Measurements from ENCODE around the gene FBLN5. TPM values are rescaled to one million over a fixed set of nuclear protein-coding genes. Genes with fewer than 3 reads are reported as not detected.

Gene FBLN5
- total RNA-seq = 1 to 10 TPM; 3.0 to 5.6 TPM

- peak within 1 kb of the TSS; percentile 86 to 88 for H3K4me3 Mint-ChIP-seq
- peaks cover 21% of the 10 kb centered on the region for H3K4me1 Mint-ChIP-seq (ENCODE audit: low read depth)
- H3K27ac Mint-ChIP-seq = no peak within 1 kb of the TSS
- ATAC-seq (replicated peaks in 1 of 2) (peak; percentile 86 to 89), DNase-seq (peak; percentile 56 to 60)
- peaks cover 43% of the 10 kb centered on the region for H3K27me3 Mint-ChIP-seq (ENCODE audit: low read depth)
- no peaks in the 10 kb centered on the region for H3K9me3 Mint-ChIP-seq
- no peaks in the 10 kb centered on the region for H3K36me3 Mint-ChIP-seq (ENCODE audit: insufficient read depth in 2 of 2)
Observed at GRCh38 chr14:91947475-91948184, at the start of gene FBLN5. TSS of gene FBLN5 (minus strand) at chr14:91947694. CDS start at chr14:91947229, 465 bp downstream.

GRCh38 chr14:91996948-91997371 lies 49.5 kb upstream of the FBLN5 start:
- no peaks in the 10 kb centered on the region for H3K27me3 Mint-ChIP-seq (ENCODE audit: low read depth)
- DNase-seq (no peak), ATAC-seq (replicated peaks in 1 of 2) (peak in 1 of 2 donors; percentile 35)
- H3K4me3 Mint-ChIP-seq = no peak overlapping the region
- H3K27ac Mint-ChIP-seq = peak overlapping the region; percentile 78
- no peaks in the 10 kb centered on the region for H3K9me3 Mint-ChIP-seq
- peaks cover 48% of the 10 kb centered on the region for H3K4me1 Mint-ChIP-seq (ENCODE audit: low read depth)
- H3K36me3 Mint-ChIP-seq (ENCODE audit: insufficient read depth in 2 of 2) = peaks cover 3 to 10% of the 10 kb centered on the region in 2 donors

- no peak for DNase-seq
- peaks cover 15% of the 10 kb centered on the region for H3K4me1 Mint-ChIP-seq (ENCODE audit: low read depth)
- H3K27me3 Mint-ChIP-seq (ENCODE audit: low read depth) = no peaks in the 10 kb centered on the region
- no peak overlapping the region for H3K27ac Mint-ChIP-seq
- peaks cover 10 to 44% of the 10 kb centered on the region in 2 donors for H3K36me3 Mint-ChIP-seq (ENCODE audit: insufficient read depth in 2 of 2)
- no peak for ATAC-seq (replicated peaks in 1 of 2)
- no peaks in the 10 kb centered on the region for H3K9me3 Mint-ChIP-seq
- H3K4me3 Mint-ChIP-seq = no peak overlapping the region
Observed at GRCh38 chr14:91987192-91987591, 39.7 kb upstream of the FBLN5 start.

- Mint-ChIP-seq H3K27ac (no peak overlapping the region), H3K4me1 (ENCODE audit: low read depth) (peaks cover 21% of the 10 kb centered on the region), H3K9me3 (no peaks in the 10 kb centered on the region), H3K4me3 (no peak overlapping the region), H3K27me3 (ENCODE audit: low read depth) (no peaks in the 10 kb centered on the region), H3K36me3 (ENCODE audit: insufficient read depth in 2 of 2) (peaks cover 8 to 44% of the 10 kb centered on the region in 2 donors)
- DNase-seq (no peak), ATAC-seq (replicated peaks in 1 of 2) (no peak)
Observed at GRCh38 chr14:91985521-91986255, 38.2 kb upstream of the FBLN5 start.

- Mint-ChIP-seq H3K27me3 (ENCODE audit: low read depth) (no peaks in the 10 kb centered on the region), H3K4me1 (ENCODE audit: low read depth) (peaks cover 28% of the 10 kb centered on the region), H3K36me3 (ENCODE audit: insufficient read depth in 2 of 2) (peaks cover 8 to 44% of the 10 kb centered on the region in 2 donors), H3K9me3 (no peaks in the 10 kb centered on the region), H3K27ac (no peak overlapping the region), H3K4me3 (no peak overlapping the region)
- ATAC-seq (replicated peaks in 1 of 2) = no peak
- DNase-seq = no peak
Observed at GRCh38 chr14:91985008-91985407, 37.5 kb upstream of the FBLN5 start.

GRCh38 chr14:91983588-91983987 lies 36.1 kb upstream of the FBLN5 start:
- no peak for DNase-seq
- Mint-ChIP-seq H3K36me3 (ENCODE audit: insufficient read depth in 2 of 2) (peaks cover 8 to 45% of the 10 kb centered on the region in 2 donors), H3K27me3 (ENCODE audit: low read depth) (no peaks in the 10 kb centered on the region), H3K27ac (no peak overlapping the region), H3K4me3 (no peak overlapping the region), H3K4me1 (ENCODE audit: low read depth) (peaks cover 42% of the 10 kb centered on the region), H3K9me3 (no peaks in the 10 kb centered on the region)
- no peak for ATAC-seq (replicated peaks in 1 of 2)

- Mint-ChIP-seq H3K36me3 (ENCODE audit: insufficient read depth in 2 of 2) (peaks cover 4 to 30% of the 10 kb centered on the region in 2 donors), H3K27ac (peak overlapping the region; percentile 98), H3K4me3 (peak overlapping the region; percentile 54 to 80), H3K9me3 (no peaks in the 10 kb centered on the region), H3K4me1 (ENCODE audit: low read depth) (peaks cover 66% of the 10 kb centered on the region), H3K27me3 (ENCODE audit: low read depth) (no peaks in the 10 kb centered on the region)
- ATAC-seq (replicated peaks in 1 of 2) (peak; percentile 97 to 98), DNase-seq (peak; percentile 19 to 21)
Observed at GRCh38 chr14:91980157-91980556, 32.7 kb upstream of the FBLN5 start.

GRCh38 chr14:91977884-91978283 lies 30.4 kb upstream of the FBLN5 start:
- no peaks in the 10 kb centered on the region for H3K27me3 Mint-ChIP-seq (ENCODE audit: low read depth)
- peak overlapping the region in 1 of 2 donors; percentile 78 for H3K4me3 Mint-ChIP-seq
- peaks cover 3 to 25% of the 10 kb centered on the region in 2 donors for H3K36me3 Mint-ChIP-seq (ENCODE audit: insufficient read depth in 2 of 2)
- ATAC-seq (replicated peaks in 1 of 2) (no peak), DNase-seq (no peak)
- H3K27ac Mint-ChIP-seq = no peak overlapping the region
- H3K4me1 Mint-ChIP-seq (ENCODE audit: low read depth) = peaks cover 62% of the 10 kb centered on the region
- no peaks in the 10 kb centered on the region for H3K9me3 Mint-ChIP-seq

GRCh38 chr14:91975763-91976162 lies 28.3 kb upstream of the FBLN5 start:
- Mint-ChIP-seq H3K36me3 (ENCODE audit: insufficient read depth in 2 of 2) (peaks cover 0 to 21% of the 10 kb centered on the region in 2 donors), H3K4me1 (ENCODE audit: low read depth) (peaks cover 46% of the 10 kb centered on the region), H3K27me3 (ENCODE audit: low read depth) (no peaks in the 10 kb centered on the region), H3K9me3 (no peaks in the 10 kb centered on the region), H3K27ac (no peak overlapping the region), H3K4me3 (no peak overlapping the region)
- ATAC-seq (replicated peaks in 1 of 2) = no peak
- DNase-seq = no peak

GRCh38 chr14:91971188-91971778 lies 23.8 kb upstream of the FBLN5 start:
- no peaks in the 10 kb centered on the region for H3K9me3 Mint-ChIP-seq
- DNase-seq (no peak), ATAC-seq (replicated peaks in 1 of 2) (no peak)
- no peak overlapping the region for H3K4me3 Mint-ChIP-seq
- H3K4me1 Mint-ChIP-seq (ENCODE audit: low read depth) = peaks cover 27% of the 10 kb centered on the region
- H3K27me3 Mint-ChIP-seq (ENCODE audit: low read depth) = no peaks in the 10 kb centered on the region
- H3K27ac Mint-ChIP-seq = no peak overlapping the region
- peaks cover 0 to 15% of the 10 kb centered on the region in 2 donors for H3K36me3 Mint-ChIP-seq (ENCODE audit: insufficient read depth in 2 of 2)

- Mint-ChIP-seq H3K4me1 (ENCODE audit: low read depth) (peaks cover 38% of the 10 kb centered on the region), H3K27me3 (ENCODE audit: low read depth) (no peaks in the 10 kb centered on the region), H3K9me3 (no peaks in the 10 kb centered on the region), H3K4me3 (peak overlapping the region; percentile 0 to 57), H3K36me3 (ENCODE audit: insufficient read depth in 2 of 2) (peaks cover 0 to 11% of the 10 kb centered on the region in 2 donors), H3K27ac (peak overlapping the region; percentile 92)
- ATAC-seq (replicated peaks in 1 of 2) (peak; percentile 68 to 72), DNase-seq (peak; percentile 31 to 50)
Observed at GRCh38 chr14:91968280-91968679, 20.8 kb upstream of the FBLN5 start.

- peaks cover 56% of the 10 kb centered on the region for H3K4me1 Mint-ChIP-seq (ENCODE audit: low read depth)
- H3K27me3 Mint-ChIP-seq (ENCODE audit: low read depth) = no peaks in the 10 kb centered on the region
- no peaks in the 10 kb centered on the region for H3K9me3 Mint-ChIP-seq
- H3K36me3 Mint-ChIP-seq (ENCODE audit: insufficient read depth in 2 of 2) = peaks cover 0 to 8% of the 10 kb centered on the region in 2 donors
- no peak overlapping the region for H3K4me3 Mint-ChIP-seq
- ATAC-seq (replicated peaks in 1 of 2) (no peak), DNase-seq (no peak)
- H3K27ac Mint-ChIP-seq = no peak overlapping the region
Observed at GRCh38 chr14:91964724-91965123, 17.2 kb upstream of the FBLN5 start.

GRCh38 chr14:91964011-91964410 lies 16.5 kb upstream of the FBLN5 start:
- peaks cover 53% of the 10 kb centered on the region for H3K4me1 Mint-ChIP-seq (ENCODE audit: low read depth)
- no peak overlapping the region for H3K27ac Mint-ChIP-seq
- peaks cover 0 to 8% of the 10 kb centered on the region in 2 donors for H3K36me3 Mint-ChIP-seq (ENCODE audit: insufficient read depth in 2 of 2)
- no peaks in the 10 kb centered on the region for H3K9me3 Mint-ChIP-seq
- H3K27me3 Mint-ChIP-seq (ENCODE audit: low read depth) = no peaks in the 10 kb centered on the region
- no peak overlapping the region for H3K4me3 Mint-ChIP-seq
- DNase-seq (no peak), ATAC-seq (replicated peaks in 1 of 2) (no peak)
